Spleen (tissue), 11 donors: ENCODE measurements around the gene NAIP. TPM values are rescaled to one million over a fixed set of nuclear protein-coding genes. Genes with fewer than 3 reads are reported as not detected.
"Not testable (repeated sequence)": the region's sequence is repeated elsewhere in the genome, so short reads cannot be mapped to it uniquely, and the experiment has no call there.

ENCODE experiments used
- DNase-seq: peaks from one replicate; pipeline ENCODE4 v3.0.0-alpha.2; 2020
- H3K27ac ChIP-seq, 8 donors: fragments of 200-600 bp; sonication (generic) in 7 of 8; 1 replicate in 4 of 8; 2 replicates in 4 of 8; pipeline versions ENCODE4 v1.5.0 to v1.8.0; 2016 to 2021; ENCODE audit warnings: inconsistent platforms in 4 of 8, mild to moderate bottlenecking in 4 of 8, moderate library complexity in 1 of 8
- H3K27me3 ChIP-seq, 7 donors: fragments of 200-600 bp; sonication (generic) in 6 of 7; replicated peaks in 1 of 7; 1 replicate in 4 of 7; 2 replicates in 3 of 7; pipeline versions ENCODE4 v1.5.0 to v1.8.0; 2016 to 2021; ENCODE audit warnings: inconsistent platforms in 3 of 7, mild to moderate bottlenecking in 1 of 7
- H3K36me3 ChIP-seq, 6 donors: fragments of 200-600 bp; sonication (generic) in 5 of 6; 1 replicate in 4 of 6; 2 replicates in 2 of 6; pipeline versions ENCODE4 v1.5.0 to v1.8.0; 2016 to 2021; ENCODE audit warnings: inconsistent platforms in 2 of 6
- H3K4me1 ChIP-seq, 6 donors: fragments of 200-600 bp; sonication (generic) in 5 of 6; 1 replicate in 3 of 6; 2 replicates in 3 of 6; pipeline versions ENCODE4 v1.5.0 to v1.8.0; 2016 to 2021; ENCODE audit warnings: inconsistent platforms in 3 of 6
- H3K4me3 ChIP-seq, 8 donors: fragments of 200-600 bp; sonication (generic) in 7 of 8; 1 replicate in 4 of 8; 2 replicates in 4 of 8; pipeline versions ENCODE4 v1.5.0 to v1.8.0; 2016 to 2021; ENCODE audit warnings: inconsistent platforms in 4 of 8, mild to moderate bottlenecking in 4 of 8, moderate library complexity in 2 of 8
- H3K9me3 ChIP-seq, 8 donors: fragments of 200-600 bp; sonication (generic) in 7 of 8; 1 replicate in 4 of 8; 2 replicates in 4 of 8; pipeline versions ENCODE4 v1.5.0 to v1.8.0; 2016 to 2021; ENCODE audit warnings: inconsistent platforms in 4 of 8
- WGBS, 5 donors: extraction: QIAGEN DNeasy Blood & Tissue Kit in 3 of 5; methylation state at CpG; one replicate each; pipeline versions ENCODE4 v1.1.5 to v1.1.7; 2013 to 2018; 5-methylcytosine and 5-hydroxymethylcytosine counted together
- intact Hi-C: fragments of 100-400 bp; cut with DNase I; formaldehyde crosslinking; loops from one replicate; pipeline ENCODE4 v1.15.0; 2023; ENCODE audit warnings: low total_unique reads
- polyA plus RNA-seq, 3 donors: library from polyadenylated mRNA; stranded (reverse); fragments of 200-250 nt; gene quantifications; one replicate each; pipeline ENCODE4 v1.2.1, GENCODE V29; 2013
- total RNA-seq, 7 donors: library from RNA; depleted of rRNA in 3 of 7; stranded (reverse); fragments of >200 nt in 3 of 7; fragmentation: NEBNext Ultra II Directional in 4 of 7; extraction: Animal tissue kit (Norgen Biotek cat#: 25700) in 4 of 7; gene quantifications; one replicate each; pipeline versions ENCODE4 v1.1.0 to v1.2.1, GENCODE V29; 2016 to 2021
- donor health status: healthy with polysubstance abuse.
- donor health status: DM: no; HTN: no; CAD: no; lungs with moderate emphysema.
- donor health status: DM: no; HTN: no; CAD: no.
- donor health status: Bipolar disorder and iron deficiency.
- donor health status: healthy.
- donor health status: DM: no; HTN: no; CAD: no.
- donor health status: DM: yes; HTN: yes; CAD: no.

The NAIP gene
- total and polyA plus RNA-seq, 10 donors, result 15.4 to 299 (median 188) TPM

DNA sequence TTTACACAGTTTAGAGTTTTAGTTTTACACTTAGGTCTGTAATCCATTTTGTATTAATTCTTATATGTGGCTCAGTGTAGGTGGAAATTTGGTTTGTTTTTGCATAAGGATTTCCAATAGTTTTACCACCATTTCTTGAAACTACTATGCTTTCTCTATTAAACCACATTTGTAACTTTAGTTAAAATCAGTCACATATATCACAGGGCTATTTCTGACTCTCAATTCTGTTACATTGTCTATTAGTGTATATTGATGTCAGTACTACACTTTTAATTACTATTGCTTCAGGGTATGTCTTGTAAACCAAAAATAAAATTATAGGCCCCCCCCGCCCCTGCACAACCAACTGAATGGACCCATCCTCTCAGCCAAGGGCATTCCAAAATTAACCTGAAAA lies 92.6 kb downstream of the NAIP start:
- H3K4me3 ChIP-seq, H3K27me3 ChIP-seq, intact Hi-C loops, H3K27ac ChIP-seq, H3K9me3 ChIP-seq, H3K4me1 ChIP-seq, H3K36me3 ChIP-seq, DNase-seq: not testable (repeated sequence)
- WGBS, 5 donors, result no CpG with 5 or more reads among the region's 1 CpG

DNA sequence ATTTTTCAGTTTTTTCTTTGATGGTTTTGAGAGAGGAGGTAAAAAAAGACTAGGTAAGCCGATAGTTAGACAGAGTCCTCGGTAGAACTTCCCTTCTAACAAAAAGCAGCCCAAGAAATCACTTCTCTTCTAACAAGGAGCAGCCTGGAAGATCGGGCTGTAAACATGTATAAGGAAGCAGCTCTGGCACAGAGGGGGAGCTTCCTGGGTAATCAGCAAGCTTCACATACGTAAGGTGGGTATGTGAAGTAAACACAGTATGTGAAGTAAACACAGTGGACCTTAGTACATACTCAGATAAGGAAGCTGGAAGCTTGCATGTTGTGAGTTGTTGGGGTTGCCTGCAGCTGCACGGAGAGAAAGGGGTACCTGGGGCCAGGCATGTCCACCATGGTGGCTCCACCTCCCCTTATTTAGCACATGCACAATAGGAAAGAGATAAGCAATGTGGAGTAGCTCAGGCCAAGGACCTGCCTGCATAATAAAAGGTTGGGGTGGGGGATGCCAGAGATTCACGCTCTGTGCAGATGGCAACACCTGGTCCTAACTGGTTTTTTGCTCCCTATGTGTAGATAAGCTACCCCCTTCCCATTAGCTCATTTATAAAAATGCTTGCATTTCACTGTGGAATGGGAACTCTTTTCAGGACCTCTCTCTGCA lies 93.3 kb downstream of the NAIP start:
- H3K27me3 ChIP-seq, H3K4me1 ChIP-seq, H3K9me3 ChIP-seq, intact Hi-C loops, DNase-seq, H3K36me3 ChIP-seq, H3K27ac ChIP-seq, H3K4me3 ChIP-seq: not testable (repeated sequence)
- WGBS, 5 donors, result no CpG with 5 or more reads among the region's 6 CpGs

DNA sequence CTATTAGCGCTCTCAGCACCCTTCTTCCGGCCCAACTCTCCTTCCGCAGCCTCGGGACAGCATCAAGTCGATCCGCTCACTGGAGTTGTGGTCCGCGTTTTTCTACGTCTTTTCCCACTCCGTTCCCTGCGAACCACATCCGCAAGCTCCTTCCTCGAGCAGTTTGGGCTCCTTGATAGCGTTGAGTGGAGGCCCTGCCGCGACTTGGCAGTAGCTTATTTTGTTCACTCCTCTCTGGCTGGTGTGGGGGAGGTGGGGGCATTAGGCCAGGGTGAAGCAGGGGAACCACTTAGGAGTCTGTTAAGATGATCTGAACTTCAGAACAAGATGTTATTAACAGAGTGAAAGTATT lies 100.0 kb downstream of the NAIP start:
- H3K36me3 ChIP-seq, H3K4me1 ChIP-seq, DNase-seq, H3K4me3 ChIP-seq, H3K27ac ChIP-seq, intact Hi-C loops, H3K27me3 ChIP-seq, H3K9me3 ChIP-seq: not testable (repeated sequence)
- no CpG with 5 or more reads among the region's 16 CpGs for WGBS, 5 donors

Other genes starting within 250 kb of the NAIP start
- 10 to 100 TPM in 5 of 7 donors, 1 to 10 TPM in 2; 9.2 to 13.6 (median 10.5) TPM for gene SERF1A, start 124.7 kb downstream of the NAIP start, total RNA-seq
- gene SERF1A, start 124.7 kb downstream of the NAIP start, polyA plus RNA-seq, result 1 to 10 TPM; 3.2 to 5.0 (median 3.5) TPM
- gene SMN1, start 100.3 kb downstream of the NAIP start, total RNA-seq, result 10 to 100 TPM; 28.0 to 42.0 (median 34.6) TPM
- gene SMN1, start 100.3 kb downstream of the NAIP start, polyA plus RNA-seq, result 10 to 100 TPM; 22.0 to 35.3 (median 30.5) TPM
- 10 to 100 TPM; 17.2 to 33.3 (median 23.0) TPM for gene GTF2H2, start 42.3 kb upstream of the NAIP start, total RNA-seq
- gene GTF2H2, start 42.3 kb upstream of the NAIP start, polyA plus RNA-seq, result 1 to 10 TPM; 2.6 to 9.6 (median 5.8) TPM